ENCODE data around the gene BLM.

Gene BLM

DNA sequence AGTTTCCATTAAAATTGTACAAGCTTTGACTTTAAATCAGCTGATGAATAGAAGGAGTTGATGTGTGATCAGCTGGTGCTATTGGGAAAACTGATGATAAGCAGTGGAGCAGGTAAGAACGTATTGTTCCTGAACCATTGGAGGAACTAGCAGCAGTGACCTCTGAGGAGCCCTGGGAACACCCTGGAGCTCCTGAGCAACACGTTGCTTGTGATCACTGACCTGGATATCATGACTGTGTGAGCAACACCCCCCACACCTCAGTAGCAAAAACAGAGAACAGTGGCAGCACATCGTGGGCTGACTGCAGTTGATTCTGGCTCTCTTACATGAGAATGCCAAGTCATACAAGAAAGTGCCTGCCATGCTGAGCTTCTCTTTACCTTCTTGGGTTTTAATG lies 72.9 kb downstream of the BLM start:
- no peak overlapping the region for H3K27ac ChIP-seq
- H3K27me3 ChIP-seq (ENCODE audit: control insufficient read depth, insufficient read depth, low read length), result no peaks in the 10 kb centered on the region
- H3K4me3 ChIP-seq (ENCODE audit: low read depth, low read length), result no peak overlapping the region
- no peaks in the 10 kb centered on the region for H3K79me2 ChIP-seq
- H3K4me2 ChIP-seq (ENCODE audit: low read length), result no peak overlapping the region
- H3K36me3 ChIP-seq (ENCODE audit: control insufficient read depth, insufficient read depth, low read length), result no peaks in the 10 kb centered on the region
- no peak for TF ChIP-seq CTCF (IDR thresholded peaks at IDR 0.05)
- no peaks in the 10 kb centered on the region for H3K4me1 ChIP-seq
- no peak overlapping the region for H2AFZ ChIP-seq
- no peak overlapping the region for H3K9ac ChIP-seq
- no peaks in the 10 kb centered on the region for H3K9me3 ChIP-seq (ENCODE audit: control insufficient read depth, low read length)

DNA sequence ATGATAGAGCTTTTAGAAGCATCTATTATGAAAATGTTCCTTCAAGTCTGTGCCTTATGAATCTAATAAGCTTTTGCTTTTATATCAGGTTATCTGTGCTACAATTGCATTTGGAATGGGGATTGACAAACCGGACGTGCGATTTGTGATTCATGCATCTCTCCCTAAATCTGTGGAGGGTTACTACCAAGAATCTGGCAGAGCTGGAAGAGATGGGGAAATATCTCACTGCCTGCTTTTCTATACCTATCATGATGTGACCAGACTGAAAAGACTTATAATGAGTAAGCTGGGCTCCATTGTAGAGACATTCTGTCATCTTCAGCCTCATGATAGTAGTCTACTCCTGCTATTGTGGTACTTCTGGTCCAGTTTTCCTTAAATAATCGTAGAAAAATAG lies 73.4 kb downstream of the BLM start:
- TF ChIP-seq CTCF (IDR thresholded peaks at IDR 0.05), result no peak
- no peaks in the 10 kb centered on the region for H3K4me1 ChIP-seq
- no peak overlapping the region for H3K4me3 ChIP-seq (ENCODE audit: low read depth, low read length)
- H3K9ac ChIP-seq, result no peak overlapping the region
- H2AFZ ChIP-seq, result no peak overlapping the region
- H3K4me2 ChIP-seq (ENCODE audit: low read length), result no peak overlapping the region
- no peak overlapping the region for H3K27ac ChIP-seq
- no peaks in the 10 kb centered on the region for H3K79me2 ChIP-seq
- no peaks in the 10 kb centered on the region for H3K36me3 ChIP-seq (ENCODE audit: control insufficient read depth, insufficient read depth, low read length)
- no peaks in the 10 kb centered on the region for H3K27me3 ChIP-seq (ENCODE audit: control insufficient read depth, insufficient read depth, low read length)
- H3K9me3 ChIP-seq (ENCODE audit: control insufficient read depth, low read length), result no peaks in the 10 kb centered on the region

DNA sequence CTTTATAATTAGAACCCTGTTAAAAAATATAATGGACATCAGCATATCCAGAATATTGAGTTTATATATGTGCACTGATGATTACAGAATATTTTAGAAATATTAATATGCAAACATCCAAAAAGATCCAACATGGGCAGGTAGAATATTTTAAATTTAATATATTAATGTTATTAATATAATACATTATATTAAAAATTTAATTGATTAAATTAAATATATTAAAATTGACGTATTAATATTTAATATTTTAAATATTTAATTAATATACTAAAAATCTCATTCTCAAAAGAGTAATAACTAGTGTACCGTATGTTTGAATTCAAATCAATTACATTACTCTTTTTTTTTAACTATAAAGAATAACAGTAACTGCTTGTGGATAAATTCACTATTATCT lies 77.4 kb downstream of the BLM start:
- Histone ChIP-seq H3K79me2 (no peaks in the 10 kb centered on the region), H3K36me3 (ENCODE audit: control insufficient read depth, insufficient read depth, low read length) (no peaks in the 10 kb centered on the region), H3K9me3 (ENCODE audit: control insufficient read depth, low read length) (no peaks in the 10 kb centered on the region), H3K4me3 (ENCODE audit: low read depth, low read length) (no peak overlapping the region), H3K9ac (no peak overlapping the region), H3K27me3 (ENCODE audit: control insufficient read depth, insufficient read depth, low read length) (no peaks in the 10 kb centered on the region), H3K27ac (no peak overlapping the region), H3K4me1 (no peaks in the 10 kb centered on the region), H3K4me2 (ENCODE audit: low read length) (no peak overlapping the region), H2AFZ (no peak overlapping the region)
- TF ChIP-seq CTCF (IDR thresholded peaks at IDR 0.05), result no peak

DNA sequence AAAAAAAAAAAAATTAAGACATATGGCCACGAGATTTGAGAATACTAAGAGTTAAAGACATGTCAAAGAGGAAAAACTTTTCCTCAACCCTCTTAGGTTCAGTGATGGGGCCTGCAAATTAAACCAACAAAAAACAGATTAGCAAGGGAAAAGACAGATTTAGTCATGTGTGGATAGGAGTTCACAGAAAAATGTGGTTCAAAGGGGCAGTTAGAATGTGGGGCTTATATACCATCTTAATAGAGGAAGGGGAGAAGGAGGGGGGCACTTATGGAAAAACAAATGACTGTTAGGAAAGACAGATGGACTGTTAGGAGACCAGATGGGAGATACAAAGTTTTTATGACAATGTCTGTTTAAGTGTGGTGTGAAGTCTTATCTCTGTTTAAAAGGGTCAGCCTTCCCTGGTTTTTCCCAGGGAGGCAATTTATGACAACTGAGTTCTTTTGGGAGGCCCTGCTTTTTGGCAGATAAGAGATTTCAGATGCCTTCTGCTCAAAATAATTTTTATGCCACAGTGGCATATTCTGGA lies 82.6 kb downstream of the BLM start:
- H3K9ac ChIP-seq, result no peak overlapping the region
- no peak overlapping the region for H3K4me3 ChIP-seq (ENCODE audit: low read depth, low read length)
- no peaks in the 10 kb centered on the region for H3K9me3 ChIP-seq (ENCODE audit: control insufficient read depth, low read length)
- H3K36me3 ChIP-seq (ENCODE audit: control insufficient read depth, insufficient read depth, low read length), result no peaks in the 10 kb centered on the region
- H2AFZ ChIP-seq, result no peak overlapping the region
- no peak overlapping the region for H3K27ac ChIP-seq
- no peak overlapping the region for H3K4me2 ChIP-seq (ENCODE audit: low read length)
- H3K27me3 ChIP-seq (ENCODE audit: control insufficient read depth, insufficient read depth, low read length), result no peaks in the 10 kb centered on the region
- no peaks in the 10 kb centered on the region for H3K4me1 ChIP-seq
- no peaks in the 10 kb centered on the region for H3K79me2 ChIP-seq
- no peak for TF ChIP-seq CTCF (IDR thresholded peaks at IDR 0.05)

DNA sequence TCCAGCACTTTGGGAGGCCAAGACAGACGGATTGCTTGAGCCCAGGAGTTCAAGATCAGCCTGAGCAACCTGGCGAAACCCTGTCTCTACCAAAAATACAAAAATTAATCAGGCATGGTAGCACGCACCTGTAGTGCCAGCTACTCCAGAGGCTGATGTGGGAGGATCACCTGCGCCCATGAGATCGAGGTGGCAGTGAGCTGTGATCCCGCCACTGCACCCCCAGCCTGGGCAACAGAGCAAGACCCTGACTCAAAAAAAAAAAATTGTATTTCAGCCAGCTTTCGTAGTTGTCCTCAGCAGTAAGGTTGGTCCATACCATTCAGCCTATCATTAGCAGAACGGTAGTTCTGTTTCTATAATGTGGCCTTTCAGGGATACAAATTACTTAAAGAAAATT lies 84.7 kb downstream of the BLM start:
- no peaks in the 10 kb centered on the region for H3K27me3 ChIP-seq (ENCODE audit: control insufficient read depth, insufficient read depth, low read length)
- no peak overlapping the region for H2AFZ ChIP-seq
- H3K36me3 ChIP-seq (ENCODE audit: control insufficient read depth, insufficient read depth, low read length), result no peaks in the 10 kb centered on the region
- H3K4me1 ChIP-seq, result no peaks in the 10 kb centered on the region
- no peak for TF ChIP-seq CTCF (IDR thresholded peaks at IDR 0.05)
- no peak overlapping the region for H3K4me3 ChIP-seq (ENCODE audit: low read depth, low read length)
- H3K79me2 ChIP-seq, result no peaks in the 10 kb centered on the region
- no peaks in the 10 kb centered on the region for H3K9me3 ChIP-seq (ENCODE audit: control insufficient read depth, low read length)
- no peak overlapping the region for H3K27ac ChIP-seq
- no peak overlapping the region for H3K9ac ChIP-seq
- H3K4me2 ChIP-seq (ENCODE audit: low read length), result no peak overlapping the region
